Natural killer cell (primary cell): ENCODE results near the gene BNIP2. TPM values are rescaled to one million over a fixed set of nuclear protein-coding genes. Genes with fewer than 3 reads are reported as not detected.

ENCODE experiments used
- ATAC-seq, 3 donors: fragments of 150-1000 bp in 2 of 3; fragments of 200-7000 bp in 1 of 3; cut with Tn5 transposase; 1 replicate in 1 of 3; 2 replicates in 2 of 3; pipeline ENCODE4 v1.10.0; 2021; ENCODE audit warnings: mild to moderate bottlenecking in 2 of 3, moderate library complexity in 2 of 3
- DNase-seq, 2 donors: peaks; one replicate each; pipeline versions ENCODE4 v3.0.0 to v3.0.0-alpha.2; 2013 to 2021; ENCODE audit warnings: mixed read lengths in 1 of 2
- H3K27ac ChIP-seq: one replicate; pipeline ENCODE4 v1.5.1; 2013; ENCODE audit warnings: mild to moderate bottlenecking, low read length
- H3K27me3 ChIP-seq: one replicate; pipeline ENCODE4 v1.6.1; 2013; ENCODE audit warnings: low read length; ENCODE audit not compliant: control insufficient read depth, insufficient read depth
- H3K36me3 ChIP-seq: one replicate; pipeline ENCODE4 v1.6.1; 2013; ENCODE audit warnings: low read length; ENCODE audit not compliant: control insufficient read depth, insufficient read depth
- H3K4me1 ChIP-seq: one replicate; pipeline ENCODE4 v1.6.1; 2013; ENCODE audit warnings: low read length; ENCODE audit not compliant: control insufficient read depth, insufficient read depth
- H3K4me3 ChIP-seq: one replicate; pipeline ENCODE4 v1.5.1; 2013; ENCODE audit warnings: low read length
- H3K9me3 ChIP-seq: one replicate; pipeline ENCODE4 v1.6.1; 2013; ENCODE audit warnings: low read length; ENCODE audit not compliant: control insufficient read depth, insufficient read depth
- H3K27ac Mint-ChIP-seq, 2 donors: one replicate each; pipeline ENCODE4 v1.8.0; 2022; ENCODE audit warnings: mild to moderate bottlenecking in 2 of 2, mixed read lengths in 2 of 2, moderate library complexity in 1 of 2
- H3K27me3 Mint-ChIP-seq, 2 donors: one replicate each; pipeline ENCODE4 v1.8.0; 2022; ENCODE audit warnings: low read depth in 2 of 2, mixed read lengths in 2 of 2
- H3K36me3 Mint-ChIP-seq: one replicate; pipeline ENCODE4 v1.8.0; 2022; ENCODE audit warnings: mixed read lengths
- H3K4me1 Mint-ChIP-seq, 2 donors: one replicate each; pipeline ENCODE4 v1.8.0; 2022; ENCODE audit warnings: mixed read lengths in 2 of 2
- H3K4me3 Mint-ChIP-seq: one replicate; pipeline ENCODE4 v1.8.0; 2022; ENCODE audit warnings: mild to moderate bottlenecking, moderate library complexity, mixed read lengths
- H3K9me3 Mint-ChIP-seq, 2 donors: one replicate each; pipeline ENCODE4 v1.8.0; 2022; ENCODE audit warnings: mixed read lengths in 2 of 2
- WGBS: methylation state at CpG from one replicate; pipeline ENCODE4 v1.1.7; 2013; ENCODE audit warnings: missing lambda C conversion rate; ENCODE audit not compliant: insufficient coverage; 5-methylcytosine and 5-hydroxymethylcytosine counted together
- intact Hi-C: fragments of 100-400 bp; cut with micrococcal nuclease; formaldehyde crosslinking; loops from one replicate; pipeline ENCODE4 v1.14.2; 2022
- total RNA-seq, 4 donors: library from RNA; stranded (reverse); fragments of 120-200 nt in 1 of 4; gene quantifications; one replicate each; pipeline versions ENCODE4 v1.2.3 to v1.2.4, GENCODE V29; 2013 to 2022
- TF ChIP-seq, protein P1 (sequence below): fragments of 200-600 bp; IDR thresholded peaks from one replicate; pipeline ENCODE4 v1.8.0; 2022; ENCODE audit warnings: antibody characterized with exemption

The BNIP2 gene
- total RNA-seq, 3 donors from 2014 or later (not counting 1 experiment from before 2014, with no cell fraction given), result 103 to 118 (median 105) TPM

DNA sequence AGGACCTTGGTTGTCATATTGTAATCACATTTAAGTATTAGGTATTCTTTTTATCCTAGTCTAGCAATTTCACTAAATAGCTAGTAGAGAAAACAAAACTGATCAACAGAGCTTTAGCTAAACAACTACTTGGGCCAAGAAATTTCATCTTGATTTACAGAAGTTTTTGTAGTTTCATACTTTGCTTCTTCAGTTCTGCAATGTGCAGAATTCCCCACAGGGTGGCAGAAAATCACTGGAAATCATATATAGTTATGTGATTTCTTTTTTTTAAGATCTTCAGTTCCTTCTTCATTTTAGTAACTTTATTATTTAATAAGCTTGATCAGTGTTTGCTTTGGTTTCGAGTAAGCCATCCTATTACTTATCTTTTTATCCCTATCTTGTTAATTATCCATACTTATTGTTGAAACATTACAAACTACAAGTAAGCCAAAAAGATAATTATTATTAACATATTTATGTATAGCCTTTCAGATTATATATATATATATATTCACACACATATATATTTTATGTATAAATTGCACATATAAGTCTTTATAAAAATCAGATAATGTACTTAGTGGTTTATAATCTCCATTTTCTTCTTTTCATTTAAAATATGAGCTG lies 2.2 kb upstream of the BNIP2 start:
- Histone ChIP-seq H3K4me3 (no peak overlapping the region), H3K27ac (no peak overlapping the region), H3K36me3 (peaks cover under 1% of the 10 kb centered on the region), H3K27me3 (no peaks in the 10 kb centered on the region), H3K9me3 (no peaks in the 10 kb centered on the region), H3K4me1 (peaks cover 18% of the 10 kb centered on the region)
- intact Hi-C loops, result loop anchor here (2.0 kb wide), 1 partner anchor 490 kb away; no protein-coding TSS in a partner anchor
- no peak for ATAC-seq
- Mint-ChIP-seq H3K4me3 (peak overlapping the region; percentile 80), H3K4me1 (peaks cover 23 to 24% of the 10 kb centered on the region in 2 donors), H3K27ac (peak overlapping the region; percentile 91 to 98), H3K36me3 (no peaks in the 10 kb centered on the region), H3K9me3 (no peaks in the 10 kb centered on the region), H3K27me3 (no peaks in the 10 kb centered on the region)
- peak in 1 of 2 donors; percentile 76 for DNase-seq
- TF ChIP-seq, protein P1, sequence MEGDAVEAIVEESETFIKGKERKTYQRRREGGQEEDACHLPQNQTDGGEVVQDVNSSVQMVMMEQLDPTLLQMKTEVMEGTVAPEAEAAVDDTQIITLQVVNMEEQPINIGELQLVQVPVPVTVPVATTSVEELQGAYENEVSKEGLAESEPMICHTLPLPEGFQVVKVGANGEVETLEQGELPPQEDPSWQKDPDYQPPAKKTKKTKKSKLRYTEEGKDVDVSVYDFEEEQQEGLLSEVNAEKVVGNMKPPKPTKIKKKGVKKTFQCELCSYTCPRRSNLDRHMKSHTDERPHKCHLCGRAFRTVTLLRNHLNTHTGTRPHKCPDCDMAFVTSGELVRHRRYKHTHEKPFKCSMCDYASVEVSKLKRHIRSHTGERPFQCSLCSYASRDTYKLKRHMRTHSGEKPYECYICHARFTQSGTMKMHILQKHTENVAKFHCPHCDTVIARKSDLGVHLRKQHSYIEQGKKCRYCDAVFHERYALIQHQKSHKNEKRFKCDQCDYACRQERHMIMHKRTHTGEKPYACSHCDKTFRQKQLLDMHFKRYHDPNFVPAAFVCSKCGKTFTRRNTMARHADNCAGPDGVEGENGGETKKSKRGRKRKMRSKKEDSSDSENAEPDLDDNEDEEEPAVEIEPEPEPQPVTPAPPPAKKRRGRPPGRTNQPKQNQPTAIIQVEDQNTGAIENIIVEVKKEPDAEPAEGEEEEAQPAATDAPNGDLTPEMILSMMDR, result peak; percentile 82
- no CpG with 5 or more reads among the region's 1 CpG for WGBS

GRCh38 chr15:59689626-59690236 lies 611 bp upstream of the BNIP2 start:
- H3K9me3 ChIP-seq, result no peaks in the 10 kb centered on the region
- 3% methylated on average over 23 of the region's 25 CpGs for WGBS
- no peaks in the 10 kb centered on the region for H3K9me3 Mint-ChIP-seq
- TF ChIP-seq, protein P1, result no peak
- no peaks in the 10 kb centered on the region for H3K27me3 ChIP-seq
- intact Hi-C loops, result loop anchor here (2.0 to 5.0 kb wide), 3 partner anchors 491 to 757 kb away; partner anchors contain the start of genes RNF111 and SLTM
- peak; percentile 46 to 77 for DNase-seq
- peaks cover 34 to 35% of the 10 kb centered on the region in 2 donors for H3K4me1 Mint-ChIP-seq
- peak; percentile 6 to 32 (median 10) for ATAC-seq
- peaks cover 3% of the 10 kb centered on the region for H3K36me3 ChIP-seq
- peak overlapping the region; percentile 91 to 98 for H3K27ac Mint-ChIP-seq
- peak overlapping the region; percentile 93 for H3K27ac ChIP-seq
- peaks cover 22% of the 10 kb centered on the region for H3K4me1 ChIP-seq
- H3K36me3 Mint-ChIP-seq, result no peaks in the 10 kb centered on the region
- H3K4me3 ChIP-seq, result peak overlapping the region; percentile 80
- peak overlapping the region; percentile 94 for H3K4me3 Mint-ChIP-seq
- H3K27me3 Mint-ChIP-seq, result no peaks in the 10 kb centered on the region

DNA sequence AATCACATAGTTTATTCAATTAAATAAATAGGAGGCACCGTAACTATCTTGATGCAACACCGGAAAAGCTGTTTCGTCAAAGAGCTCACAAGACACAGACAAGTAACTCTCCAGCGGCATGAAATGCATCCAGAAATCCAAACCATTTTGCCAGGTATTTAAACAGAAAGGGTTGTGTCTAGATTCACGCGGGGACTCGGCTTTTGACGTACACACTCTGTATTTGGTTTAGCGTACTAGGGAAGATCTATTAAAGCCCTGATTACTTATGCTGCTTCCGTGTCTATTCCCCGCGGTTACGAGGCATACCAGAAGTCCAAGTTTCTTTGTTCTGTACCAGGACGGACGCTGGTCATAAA lies 718 bp downstream of the BNIP2 start:
- no peaks in the 10 kb centered on the region for H3K9me3 ChIP-seq
- no peaks in the 10 kb centered on the region for H3K27me3 Mint-ChIP-seq
- H3K4me3 Mint-ChIP-seq, result peak overlapping the region; percentile 94
- TF ChIP-seq, protein P1, result no peak
- H3K9me3 Mint-ChIP-seq, result no peaks in the 10 kb centered on the region
- no peaks in the 10 kb centered on the region for H3K27me3 ChIP-seq
- peaks cover 36% of the 10 kb centered on the region in 2 donors for H3K4me1 Mint-ChIP-seq
- peaks cover 22% of the 10 kb centered on the region for H3K4me1 ChIP-seq
- H3K27ac ChIP-seq, result peak overlapping the region; percentile 99
- peak overlapping the region; percentile 93 for H3K4me3 ChIP-seq
- peak; percentile 18 to 77 for DNase-seq
- H3K36me3 ChIP-seq, result peaks cover 7% of the 10 kb centered on the region
- H3K36me3 Mint-ChIP-seq, result no peaks in the 10 kb centered on the region
- intact Hi-C loops, result loop anchor here (1.0 to 5.0 kb wide), 3 partner anchors 31 to 756 kb away; partner anchors contain the start of genes GTF2A2, RNF111 and SLTM
- 0% methylated on average over 15 of the region's 15 CpGs for WGBS
- peak overlapping the region; percentile 91 to 98 for H3K27ac Mint-ChIP-seq
- peak in 1 of 3 donors; percentile 7 for ATAC-seq
